ENCODE data around the gene POLL. TPM values are rescaled to one million over a fixed set of nuclear protein-coding genes. Genes with fewer than 3 reads are reported as not detected.

POLL gene
- total RNA-seq, 1 experiment from 2014 or later, result 36.1 TPM

DNA sequence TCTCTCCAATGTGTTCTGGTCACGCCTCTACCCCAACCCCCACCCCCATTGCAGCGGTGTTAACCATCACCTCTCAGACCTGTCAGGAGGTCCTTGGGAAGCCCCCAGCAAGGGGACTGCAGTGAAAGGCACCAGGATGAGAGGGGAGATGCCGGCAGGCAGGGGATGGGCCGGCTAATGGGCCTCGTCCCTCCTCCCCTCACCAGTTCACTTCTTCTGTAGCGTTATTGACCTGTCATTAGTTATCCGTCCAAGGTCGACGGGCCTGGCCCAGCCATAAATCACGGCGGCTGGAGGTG, 18.8 kb downstream of the POLL start:
- Histone ChIP-seq H3K27me3 (ENCODE audit: control insufficient read depth, insufficient read depth, low read length) (peaks cover 7% of the 10 kb centered on the region), H3K4me3 (ENCODE audit: low read depth in 2 of 2, low read length in 2 of 2) (peak overlapping the region; percentile 71 to 94), H3K36me3 (ENCODE audit: control insufficient read depth, insufficient read depth, low read length) (no peaks in the 10 kb centered on the region), H3K9me3 (ENCODE audit: control insufficient read depth, insufficient read depth, low read depth, low read length) (no peaks in the 10 kb centered on the region), H3K4me1 (ENCODE audit: control insufficient read depth, insufficient read depth, low read length) (peaks cover 7% of the 10 kb centered on the region; the same call in 1 of the 2 replicates), H3K27ac (ENCODE audit: low read length) (no peak overlapping the region)
- BruUV-seq (replicated peaks), result no TSS peak
- ChIA-PET CTCF (interaction anchor here (0.5 to 2.9 kb wide), 8 partner anchors 62 to 362 kb away, joined by 3 to 21 read pairs (median 6); no protein-coding TSS in a partner anchor), POLR2A (no interaction called here)
- intact Hi-C loops (cut with micrococcal nuclease; ENCODE audit: unreplicated experiment), result no loop called here
- TF ChIP-seq, protein P1, sequence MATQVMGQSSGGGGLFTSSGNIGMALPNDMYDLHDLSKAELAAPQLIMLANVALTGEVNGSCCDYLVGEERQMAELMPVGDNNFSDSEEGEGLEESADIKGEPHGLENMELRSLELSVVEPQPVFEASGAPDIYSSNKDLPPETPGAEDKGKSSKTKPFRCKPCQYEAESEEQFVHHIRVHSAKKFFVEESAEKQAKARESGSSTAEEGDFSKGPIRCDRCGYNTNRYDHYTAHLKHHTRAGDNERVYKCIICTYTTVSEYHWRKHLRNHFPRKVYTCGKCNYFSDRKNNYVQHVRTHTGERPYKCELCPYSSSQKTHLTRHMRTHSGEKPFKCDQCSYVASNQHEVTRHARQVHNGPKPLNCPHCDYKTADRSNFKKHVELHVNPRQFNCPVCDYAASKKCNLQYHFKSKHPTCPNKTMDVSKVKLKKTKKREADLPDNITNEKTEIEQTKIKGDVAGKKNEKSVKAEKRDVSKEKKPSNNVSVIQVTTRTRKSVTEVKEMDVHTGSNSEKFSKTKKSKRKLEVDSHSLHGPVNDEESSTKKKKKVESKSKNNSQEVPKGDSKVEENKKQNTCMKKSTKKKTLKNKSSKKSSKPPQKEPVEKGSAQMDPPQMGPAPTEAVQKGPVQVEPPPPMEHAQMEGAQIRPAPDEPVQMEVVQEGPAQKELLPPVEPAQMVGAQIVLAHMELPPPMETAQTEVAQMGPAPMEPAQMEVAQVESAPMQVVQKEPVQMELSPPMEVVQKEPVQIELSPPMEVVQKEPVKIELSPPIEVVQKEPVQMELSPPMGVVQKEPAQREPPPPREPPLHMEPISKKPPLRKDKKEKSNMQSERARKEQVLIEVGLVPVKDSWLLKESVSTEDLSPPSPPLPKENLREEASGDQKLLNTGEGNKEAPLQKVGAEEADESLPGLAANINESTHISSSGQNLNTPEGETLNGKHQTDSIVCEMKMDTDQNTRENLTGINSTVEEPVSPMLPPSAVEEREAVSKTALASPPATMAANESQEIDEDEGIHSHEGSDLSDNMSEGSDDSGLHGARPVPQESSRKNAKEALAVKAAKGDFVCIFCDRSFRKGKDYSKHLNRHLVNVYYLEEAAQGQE (IDR thresholded peaks at IDR 0.05; ENCODE audit: insufficient read depth in 1 of 2, low read depth in 2 of 2, low read length in 1 of 2), result no peak
- TF ChIP-seq SIN3A (IDR thresholded peaks at IDR 0.05; ENCODE audit: borderline replicate concordance, insufficient read depth, low read depth, low read length) (no peak), POLR2AphosphoS5 (IDR thresholded peaks at IDR 0.05; ENCODE audit: low read depth, low read length) (no peak), TCF7L2 (IDR thresholded peaks at IDR 0.05; ENCODE audit: low read depth, low read length) (no peak)
- TF ChIP-seq, protein P2, sequence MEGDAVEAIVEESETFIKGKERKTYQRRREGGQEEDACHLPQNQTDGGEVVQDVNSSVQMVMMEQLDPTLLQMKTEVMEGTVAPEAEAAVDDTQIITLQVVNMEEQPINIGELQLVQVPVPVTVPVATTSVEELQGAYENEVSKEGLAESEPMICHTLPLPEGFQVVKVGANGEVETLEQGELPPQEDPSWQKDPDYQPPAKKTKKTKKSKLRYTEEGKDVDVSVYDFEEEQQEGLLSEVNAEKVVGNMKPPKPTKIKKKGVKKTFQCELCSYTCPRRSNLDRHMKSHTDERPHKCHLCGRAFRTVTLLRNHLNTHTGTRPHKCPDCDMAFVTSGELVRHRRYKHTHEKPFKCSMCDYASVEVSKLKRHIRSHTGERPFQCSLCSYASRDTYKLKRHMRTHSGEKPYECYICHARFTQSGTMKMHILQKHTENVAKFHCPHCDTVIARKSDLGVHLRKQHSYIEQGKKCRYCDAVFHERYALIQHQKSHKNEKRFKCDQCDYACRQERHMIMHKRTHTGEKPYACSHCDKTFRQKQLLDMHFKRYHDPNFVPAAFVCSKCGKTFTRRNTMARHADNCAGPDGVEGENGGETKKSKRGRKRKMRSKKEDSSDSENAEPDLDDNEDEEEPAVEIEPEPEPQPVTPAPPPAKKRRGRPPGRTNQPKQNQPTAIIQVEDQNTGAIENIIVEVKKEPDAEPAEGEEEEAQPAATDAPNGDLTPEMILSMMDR (IDR thresholded peaks at IDR 0.05), result no peak
- no peak for DNase-seq (ENCODE audit: low read depth, low spot score)
- in situ Hi-C loops (cut with HindIII; ENCODE audit: low pct_unique_long_range_greater_than_20kb, low sequenced_read_pairs), result no loop called here
- ATAC-seq, result no peak

DNA sequence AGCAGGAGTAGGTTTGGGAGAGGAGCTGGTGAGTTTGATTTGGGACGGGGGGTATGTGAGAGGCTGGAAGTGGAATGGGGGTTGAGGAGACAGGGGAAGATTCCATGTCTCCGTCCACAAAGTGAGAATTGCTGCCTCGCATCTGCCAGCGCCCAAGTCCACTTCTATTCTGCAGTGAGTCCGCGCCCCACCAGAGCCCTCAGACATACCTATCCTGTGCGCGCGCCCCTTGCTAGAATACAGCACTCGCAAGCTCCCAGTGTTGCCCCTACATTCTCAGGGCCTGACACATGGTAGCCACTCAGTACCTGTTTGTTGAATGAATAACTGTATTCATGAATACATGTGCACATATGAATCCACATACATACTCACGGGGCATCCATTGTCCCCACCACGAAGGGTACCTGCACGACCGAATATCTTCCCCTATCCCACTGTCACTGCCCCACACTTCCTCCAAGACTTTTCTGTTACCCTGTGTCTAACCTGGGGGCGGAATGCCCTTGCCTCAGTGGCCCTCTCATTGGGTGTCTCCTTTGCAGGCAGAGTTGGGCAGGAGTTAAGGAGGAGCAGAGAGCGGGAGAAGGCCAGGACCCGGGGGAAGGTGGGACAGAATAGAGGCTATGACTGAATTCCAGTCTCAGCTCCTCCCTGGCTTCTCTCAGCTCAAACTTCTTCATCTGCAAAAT, 19.9 kb downstream of the POLL start:
- DNase-seq (ENCODE audit: low read depth, low spot score), result no peak
- Histone ChIP-seq H3K4me1 (ENCODE audit: control insufficient read depth, insufficient read depth, low read length) (peaks cover 7% of the 10 kb centered on the region; the same call in 1 of the 2 replicates), H3K27me3 (ENCODE audit: control insufficient read depth, insufficient read depth, low read length) (peaks cover 7% of the 10 kb centered on the region), H3K9me3 (ENCODE audit: control insufficient read depth, insufficient read depth, low read depth, low read length) (no peaks in the 10 kb centered on the region), H3K4me3 (ENCODE audit: low read depth in 2 of 2, low read length in 2 of 2) (no peak overlapping the region), H3K27ac (ENCODE audit: low read length) (no peak overlapping the region), H3K36me3 (ENCODE audit: control insufficient read depth, insufficient read depth, low read length) (no peaks in the 10 kb centered on the region)
- in situ Hi-C loops (cut with HindIII; ENCODE audit: low pct_unique_long_range_greater_than_20kb, low sequenced_read_pairs), result no loop called here
- no peak for ATAC-seq
- ChIA-PET CTCF (interaction anchor here (0.7 kb wide), 1 partner anchor 41 kb away, joined by 7 read pairs; no protein-coding TSS in a partner anchor), POLR2A (no interaction called here)
- TF ChIP-seq, protein P1 (IDR thresholded peaks at IDR 0.05; ENCODE audit: insufficient read depth in 1 of 2, low read depth in 2 of 2, low read length in 1 of 2), result no peak
- no peak for TF ChIP-seq TCF7L2 (IDR thresholded peaks at IDR 0.05; ENCODE audit: low read depth, low read length)
- TF ChIP-seq SIN3A (IDR thresholded peaks at IDR 0.05; ENCODE audit: borderline replicate concordance, insufficient read depth, low read depth, low read length), result no peak
- TF ChIP-seq, protein P2 (IDR thresholded peaks at IDR 0.05), result no peak
- no peak for TF ChIP-seq POLR2AphosphoS5 (IDR thresholded peaks at IDR 0.05; ENCODE audit: low read depth, low read length)
- no TSS peak for BruUV-seq (replicated peaks)
- intact Hi-C loops (cut with micrococcal nuclease; ENCODE audit: unreplicated experiment), result no loop called here

Measured in Panc1 (cell line).